Vagina (tissue), 2 donors: ENCODE data around the gene TLCD5. TPM values are rescaled to one million over a fixed set of nuclear protein-coding genes. Genes with fewer than 3 reads are reported as not detected.

ENCODE experiments used
- DNase-seq, 2 donors: peaks; one replicate each; pipeline ENCODE4 v3.0.0-alpha.2; 2017; ENCODE audit errors: extremely low spot score in 2 of 2
- H3K27ac ChIP-seq: fragments of 200-600 bp; sonication (generic); one replicate; pipeline ENCODE4 v1.5.1; 2019
- H3K27me3 ChIP-seq: fragments of 200-600 bp; sonication (generic); one replicate; pipeline ENCODE4 v1.5.1; 2019
- H3K36me3 ChIP-seq, 2 donors: fragments of 200-600 bp; sonication (generic); one replicate each; pipeline ENCODE4 v1.5.1; 2017 to 2019
- H3K4me1 ChIP-seq: fragments of 200-600 bp; sonication (generic); one replicate; pipeline ENCODE4 v1.5.1; 2019
- H3K4me3 ChIP-seq, 2 donors: fragments of 200-600 bp; sonication (generic); 1 replicate in 1 of 2; 2 replicates in 1 of 2; pipeline ENCODE4 v1.5.1; 2016 to 2019
- H3K9me3 ChIP-seq: fragments of 200-600 bp; sonication (generic); one replicate; pipeline ENCODE4 v1.5.1; 2019
- CTCF ChIP-seq, 3 experiments: fragments of 450-650 bp in 2 of 3; fragments of 200-600 bp in 1 of 3; sonication (generic) in 1 of 3; IDR thresholded peaks; one replicate each; pipeline ENCODE4 v1.5.1; 2017 to 2019; ENCODE audit warnings: antibody characterized with exemption in 3 of 3, mild to moderate bottlenecking in 2 of 3, moderate library complexity in 2 of 3
- POLR2A ChIP-seq, 2 donors: fragments of 450-650 bp; IDR thresholded peaks; one replicate each; pipeline ENCODE4 v1.6.1; 2017; ENCODE audit warnings: antibody characterized with exemption in 2 of 2, mild to moderate bottlenecking in 2 of 2, moderate library complexity in 2 of 2
- POLR2AphosphoS5 ChIP-seq, 2 donors: sonication (generic); formaldehyde crosslinking; IDR thresholded peaks; one replicate each; pipeline ENCODE4 v1.9.0; 2017; ENCODE audit warnings: antibody characterized with exemption in 2 of 2, mild to moderate bottlenecking in 2 of 2, low read depth in 1 of 2; ENCODE audit not compliant: insufficient read depth in 1 of 2
- intact Hi-C: fragments of 100-400 bp; cut with DNase I; formaldehyde crosslinking; loops from one replicate; pipeline ENCODE4 v1.15.1; 2023
- total RNA-seq: library from RNA; depleted of rRNA; stranded (reverse); fragments of >200 nt; gene quantifications from one replicate; pipeline ENCODE4 v1.2.3, GENCODE V29; 2016

TLCD5 gene
- total RNA-seq, 1 donor from 2014 or later: 3.7 TPM

- no peaks in the 10 kb centered on the region for H3K4me1 ChIP-seq
- intact Hi-C loops: no loop called here
- DNase-seq: no peak
- H3K27ac ChIP-seq: no peak overlapping the region
- no peaks in the 10 kb centered on the region for H3K27me3 ChIP-seq
- H3K36me3 ChIP-seq: no peaks in the 10 kb centered on the region
- TF ChIP-seq POLR2AphosphoS5 (IDR thresholded peaks at IDR 0.05; ENCODE audit: insufficient read depth in 1 of 2, low read depth in 1 of 2): no peak
- TF ChIP-seq POLR2A (IDR thresholded peaks at IDR 0.05): no peak
- TF ChIP-seq CTCF (IDR thresholded peaks at IDR 0.05): no peak
- no peaks in the 10 kb centered on the region for H3K9me3 ChIP-seq
- no peak overlapping the region for H3K4me3 ChIP-seq
Observed at GRCh38 chr11:120290956-120291355, 34.1 kb upstream of the TLCD5 start.

- TF ChIP-seq POLR2A (IDR thresholded peaks at IDR 0.05) (no peak), CTCF (IDR thresholded peaks at IDR 0.05) (no peak), POLR2AphosphoS5 (IDR thresholded peaks at IDR 0.05; ENCODE audit: insufficient read depth in 1 of 2, low read depth in 1 of 2) (no peak)
- H3K9me3 ChIP-seq: no peaks in the 10 kb centered on the region
- DNase-seq: no peak
- no peak overlapping the region for H3K4me3 ChIP-seq
- no peaks in the 10 kb centered on the region for H3K4me1 ChIP-seq
- H3K27ac ChIP-seq: no peak overlapping the region
- H3K27me3 ChIP-seq: no peaks in the 10 kb centered on the region
- intact Hi-C loops: no loop called here
- H3K36me3 ChIP-seq: no peaks in the 10 kb centered on the region
Observed at GRCh38 chr11:120293038-120293800, 31.9 kb upstream of the TLCD5 start.

GRCh38 chr11:120294096-120294495 lies 31.0 kb upstream of the TLCD5 start:
- H3K9me3 ChIP-seq: no peaks in the 10 kb centered on the region
- no peaks in the 10 kb centered on the region for H3K4me1 ChIP-seq
- H3K4me3 ChIP-seq: no peak overlapping the region
- intact Hi-C loops: no loop called here
- DNase-seq: no peak
- H3K27me3 ChIP-seq: no peaks in the 10 kb centered on the region
- H3K27ac ChIP-seq: no peak overlapping the region
- no peaks in the 10 kb centered on the region for H3K36me3 ChIP-seq
- TF ChIP-seq POLR2A (IDR thresholded peaks at IDR 0.05) (no peak), CTCF (IDR thresholded peaks at IDR 0.05) (no peak), POLR2AphosphoS5 (IDR thresholded peaks at IDR 0.05; ENCODE audit: insufficient read depth in 1 of 2, low read depth in 1 of 2) (no peak)

GRCh38 chr11:120295099-120295498 lies 30.0 kb upstream of the TLCD5 start:
- H3K9me3 ChIP-seq: no peaks in the 10 kb centered on the region
- no peaks in the 10 kb centered on the region for H3K36me3 ChIP-seq
- TF ChIP-seq POLR2AphosphoS5 (IDR thresholded peaks at IDR 0.05; ENCODE audit: insufficient read depth in 1 of 2, low read depth in 1 of 2) (no peak), POLR2A (IDR thresholded peaks at IDR 0.05) (no peak), CTCF (IDR thresholded peaks at IDR 0.05) (no peak)
- DNase-seq: no peak
- intact Hi-C loops: no loop called here
- H3K4me3 ChIP-seq: no peak overlapping the region
- H3K4me1 ChIP-seq: peaks cover 5% of the 10 kb centered on the region
- H3K27me3 ChIP-seq: no peaks in the 10 kb centered on the region
- no peak overlapping the region for H3K27ac ChIP-seq

- intact Hi-C loops: no loop called here
- no peaks in the 10 kb centered on the region for H3K27me3 ChIP-seq
- H3K4me1 ChIP-seq: peaks cover 7% of the 10 kb centered on the region
Observed at GRCh38 chr11:120296554-120296953, 28.5 kb upstream of the TLCD5 start.

More at GRCh38 chr11:120296554-120296953, 28.5 kb upstream of the TLCD5 start:
- Histone ChIP-seq H3K36me3 (no peaks in the 10 kb centered on the region), H3K4me3 (no peak overlapping the region), H3K27ac (no peak overlapping the region), H3K9me3 (no peaks in the 10 kb centered on the region)
- DNase-seq: no peak
- TF ChIP-seq POLR2AphosphoS5 (IDR thresholded peaks at IDR 0.05; ENCODE audit: insufficient read depth in 1 of 2, low read depth in 1 of 2) (no peak), POLR2A (IDR thresholded peaks at IDR 0.05) (no peak), CTCF (IDR thresholded peaks at IDR 0.05) (no peak)
